DOHH2 (cell line): ENCODE data around the gene BORCS8.

ENCODE experiments used
- CTCF ChIP-seq: fragments of 200-600 bp; sonication (generic); IDR thresholded peaks from one replicate; pipeline ENCODE4 v1.5.1; 2014; ENCODE audit warnings: antibody characterized with exemption, mild to moderate bottlenecking, low read depth, low read length; ENCODE audit not compliant: poor library complexity, severe bottlenecking
- EZH2phosphoT487 ChIP-seq: fragments of 200-600 bp; sonication (generic); IDR thresholded peaks from 2 replicates; pipeline ENCODE4 v1.6.1; 2017; ENCODE audit warnings: borderline replicate concordance, mild to moderate bottlenecking, antibody characterized with exemption, low read length, moderate library complexity, mixed read lengths

- TF ChIP-seq CTCF, result no peak
- TF ChIP-seq EZH2phosphoT487, result no peak
Measured at GRCh38 chr19:19152668-19153384, 39.1 kb downstream of the BORCS8 start.
